NB4 (cell line): ENCODE measurements around the gene PGP.

Experiments
- TF ChIP-seq, protein P1 (sequence below): IDR thresholded peaks from one replicate; pipeline ENCODE4 v1.5.1; 2012; ENCODE audit warnings: low read depth, low read length
- TF ChIP-seq, protein P2 (sequence below): IDR thresholded peaks from 2 replicates; pipeline ENCODE4 v1.6.1; 2011; ENCODE audit warnings: low read depth, low read length

DNA sequence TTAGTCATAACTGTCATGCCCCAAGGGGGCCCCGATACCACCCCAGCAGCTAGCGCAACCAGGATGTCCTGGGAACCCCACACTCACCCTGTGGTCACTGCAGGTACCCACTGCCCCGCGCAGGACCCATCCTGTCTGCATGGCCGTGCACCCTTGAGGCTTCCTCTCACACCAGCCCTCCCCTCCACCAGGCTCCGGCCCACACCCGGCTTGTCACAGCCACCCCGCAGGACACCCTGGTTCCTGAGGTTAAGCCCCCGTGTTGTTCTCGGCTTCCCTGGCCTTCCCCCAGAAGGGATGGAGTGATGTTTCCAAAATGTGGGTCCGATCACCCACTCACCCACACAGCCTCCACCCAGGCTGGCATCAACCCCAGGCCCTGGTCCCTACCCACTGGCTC, 29.1 kb upstream of the PGP start:
- TF ChIP-seq, protein P1, sequence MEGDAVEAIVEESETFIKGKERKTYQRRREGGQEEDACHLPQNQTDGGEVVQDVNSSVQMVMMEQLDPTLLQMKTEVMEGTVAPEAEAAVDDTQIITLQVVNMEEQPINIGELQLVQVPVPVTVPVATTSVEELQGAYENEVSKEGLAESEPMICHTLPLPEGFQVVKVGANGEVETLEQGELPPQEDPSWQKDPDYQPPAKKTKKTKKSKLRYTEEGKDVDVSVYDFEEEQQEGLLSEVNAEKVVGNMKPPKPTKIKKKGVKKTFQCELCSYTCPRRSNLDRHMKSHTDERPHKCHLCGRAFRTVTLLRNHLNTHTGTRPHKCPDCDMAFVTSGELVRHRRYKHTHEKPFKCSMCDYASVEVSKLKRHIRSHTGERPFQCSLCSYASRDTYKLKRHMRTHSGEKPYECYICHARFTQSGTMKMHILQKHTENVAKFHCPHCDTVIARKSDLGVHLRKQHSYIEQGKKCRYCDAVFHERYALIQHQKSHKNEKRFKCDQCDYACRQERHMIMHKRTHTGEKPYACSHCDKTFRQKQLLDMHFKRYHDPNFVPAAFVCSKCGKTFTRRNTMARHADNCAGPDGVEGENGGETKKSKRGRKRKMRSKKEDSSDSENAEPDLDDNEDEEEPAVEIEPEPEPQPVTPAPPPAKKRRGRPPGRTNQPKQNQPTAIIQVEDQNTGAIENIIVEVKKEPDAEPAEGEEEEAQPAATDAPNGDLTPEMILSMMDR = no peak
- TF ChIP-seq, protein P2, sequence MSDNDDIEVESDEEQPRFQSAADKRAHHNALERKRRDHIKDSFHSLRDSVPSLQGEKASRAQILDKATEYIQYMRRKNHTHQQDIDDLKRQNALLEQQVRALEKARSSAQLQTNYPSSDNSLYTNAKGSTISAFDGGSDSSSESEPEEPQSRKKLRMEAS = no peak
